ENCODE results near the gene KCNAB1.

The KCNAB1 gene

DNA sequence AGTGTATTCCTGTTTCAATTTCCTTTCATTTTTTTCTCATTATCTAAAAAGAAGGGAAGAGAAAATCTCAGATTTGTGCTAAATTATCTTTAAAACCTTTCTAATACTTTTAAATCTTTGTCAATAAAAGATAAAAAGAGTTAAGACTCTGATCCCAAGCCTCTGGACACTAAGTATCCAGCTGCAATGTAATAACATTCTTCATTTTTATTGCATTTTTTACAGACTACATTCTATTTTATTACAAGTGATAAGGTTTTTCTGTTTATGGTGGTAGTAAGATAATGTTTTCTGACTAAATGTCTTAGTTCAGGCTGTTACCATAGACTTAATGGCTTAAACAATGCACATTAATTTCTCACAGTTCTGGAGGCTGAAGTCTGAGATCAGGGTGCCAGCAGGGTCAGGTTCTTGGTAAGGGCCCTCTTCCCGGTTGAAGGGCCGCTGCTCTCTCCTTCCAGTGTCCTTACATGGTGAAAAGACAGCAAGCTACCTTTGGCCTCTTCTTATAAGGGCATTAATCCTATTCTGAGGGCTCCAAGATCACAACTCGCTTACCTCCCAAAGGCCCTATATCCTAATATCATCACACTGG is 19.7 kb downstream of the KCNAB1 start:
- no peak for DNase-seq

DNA sequence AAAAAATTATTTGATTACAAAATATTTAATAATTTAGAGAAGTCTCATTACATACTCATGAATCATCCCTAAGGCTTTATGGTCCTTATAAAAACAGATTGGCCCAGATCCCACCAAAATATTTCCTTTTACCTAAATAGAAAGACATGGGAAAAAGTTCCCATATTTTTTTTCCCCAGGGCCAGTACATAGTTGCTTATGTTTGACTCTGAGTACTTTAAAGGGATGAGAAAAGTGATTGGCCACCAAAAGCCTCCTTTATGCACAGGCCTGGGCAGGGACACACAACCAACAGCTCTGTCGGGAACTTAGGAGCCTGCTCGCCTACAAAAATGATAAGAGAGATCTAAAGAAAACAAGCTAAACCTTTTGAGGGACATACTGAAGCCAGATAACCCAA is 22.3 kb downstream of the KCNAB1 start:
- DNase-seq, result no peak

DNA sequence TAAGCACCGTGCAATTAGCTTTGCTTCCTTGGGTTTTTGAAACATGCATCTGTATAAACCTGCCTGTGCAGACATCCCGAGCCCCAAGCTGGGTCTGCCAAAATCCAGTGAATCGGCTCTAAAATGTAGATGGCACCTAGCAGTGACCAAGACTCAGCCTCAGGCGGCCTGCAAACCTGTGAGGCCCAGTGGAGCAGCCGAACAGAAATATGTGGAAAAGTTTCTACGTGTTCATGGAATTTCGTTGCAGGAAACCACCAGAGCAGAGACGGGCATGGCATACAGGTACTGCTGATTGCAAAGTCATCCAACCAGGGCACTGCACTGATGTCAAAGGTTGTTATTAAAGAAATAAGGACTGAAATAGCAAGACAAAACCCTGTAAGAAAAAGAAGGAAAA is 22.8 kb downstream of the KCNAB1 start:
- DNase-seq, result no peak

DNA sequence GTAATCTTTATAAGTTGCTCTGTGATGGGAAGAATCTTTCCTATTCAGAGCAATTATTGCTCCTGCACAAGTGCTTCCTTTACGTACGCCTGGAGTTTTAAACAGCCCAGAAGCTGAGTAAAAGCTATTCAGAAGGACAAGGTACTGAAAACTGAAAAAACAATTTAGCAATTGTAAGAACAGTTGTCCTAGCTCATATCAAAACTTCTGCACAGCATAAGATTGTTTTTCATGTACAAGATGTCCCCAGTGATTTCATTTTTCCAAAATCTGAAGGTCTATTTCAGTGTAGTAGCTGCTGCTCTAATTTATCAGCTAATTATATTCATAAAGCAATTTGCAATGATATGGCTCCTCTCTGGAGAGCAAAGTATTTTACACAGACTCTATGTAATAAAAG is 23.7 kb downstream of the KCNAB1 start:
- DNase-seq, result no peak

DNA sequence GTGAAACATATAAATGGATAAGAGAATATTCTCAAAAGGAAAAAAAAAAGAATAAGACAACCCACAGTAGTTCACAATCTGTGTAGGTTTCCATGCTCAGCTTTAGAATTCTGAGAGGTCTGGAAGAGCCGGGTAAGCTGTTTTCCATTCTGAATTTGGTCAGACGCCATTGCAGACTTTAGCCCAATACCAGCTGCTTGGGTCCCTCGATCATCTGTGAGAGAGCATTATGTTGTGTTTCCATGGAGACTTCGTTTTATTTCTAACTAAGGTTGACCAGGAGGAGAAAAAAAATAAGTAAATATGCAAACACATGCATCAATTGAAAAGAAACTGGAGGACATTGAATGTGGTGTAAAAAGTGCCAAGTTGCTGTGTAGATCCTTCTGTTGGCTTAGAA is 25.5 kb downstream of the KCNAB1 start:
- DNase-seq, result no peak

DNA sequence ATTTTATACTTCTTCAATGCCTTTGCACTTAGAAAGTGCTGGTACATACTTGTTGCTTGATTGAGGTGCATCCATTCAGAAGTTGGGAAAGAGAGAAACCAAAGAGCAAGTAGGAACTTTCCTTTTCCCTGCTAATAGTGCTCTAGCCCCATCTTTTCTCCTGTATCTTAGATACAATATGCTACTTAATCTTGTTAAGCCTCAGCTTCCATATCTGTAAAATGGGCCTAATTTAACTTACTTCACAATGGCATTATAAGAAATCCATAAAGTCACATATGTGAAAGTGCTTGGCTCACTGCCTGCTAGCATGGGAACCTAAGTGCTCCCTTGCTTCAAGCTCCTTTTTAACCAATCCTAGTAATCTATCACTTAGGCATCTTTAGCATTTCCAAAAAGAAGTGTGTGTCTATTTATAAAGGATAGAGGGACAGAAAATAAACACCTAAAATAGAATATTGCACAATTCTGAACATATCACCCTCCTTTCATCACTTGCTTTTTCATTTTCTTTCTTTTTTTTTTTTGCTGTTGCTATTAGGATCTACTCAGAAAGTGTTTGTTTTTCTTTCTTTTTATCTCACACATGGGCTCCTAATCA is 28.1 kb downstream of the KCNAB1 start:
- DNase-seq, result no peak

DNA sequence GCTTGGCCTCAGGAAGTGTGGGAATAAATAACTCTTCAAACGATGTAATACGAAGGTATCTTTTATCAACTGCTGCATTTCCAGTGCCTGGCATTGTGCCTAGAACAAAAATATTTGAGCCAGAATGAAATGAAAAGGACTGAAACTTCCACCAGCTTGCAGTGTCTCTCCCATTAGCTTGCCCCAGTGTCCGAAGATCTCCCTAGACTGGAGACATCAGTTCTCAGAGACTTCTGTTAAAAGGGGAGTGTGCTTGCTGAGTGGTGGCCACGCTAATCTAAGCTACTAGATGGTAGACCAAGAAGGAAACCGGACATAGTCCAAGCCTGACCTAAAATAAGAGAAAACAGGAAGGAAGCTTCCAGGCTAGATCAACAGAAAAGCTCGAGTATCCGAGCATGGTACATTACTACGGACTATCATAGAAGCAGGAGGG is 28.6 kb downstream of the KCNAB1 start:
- no peak for DNase-seq

DNA sequence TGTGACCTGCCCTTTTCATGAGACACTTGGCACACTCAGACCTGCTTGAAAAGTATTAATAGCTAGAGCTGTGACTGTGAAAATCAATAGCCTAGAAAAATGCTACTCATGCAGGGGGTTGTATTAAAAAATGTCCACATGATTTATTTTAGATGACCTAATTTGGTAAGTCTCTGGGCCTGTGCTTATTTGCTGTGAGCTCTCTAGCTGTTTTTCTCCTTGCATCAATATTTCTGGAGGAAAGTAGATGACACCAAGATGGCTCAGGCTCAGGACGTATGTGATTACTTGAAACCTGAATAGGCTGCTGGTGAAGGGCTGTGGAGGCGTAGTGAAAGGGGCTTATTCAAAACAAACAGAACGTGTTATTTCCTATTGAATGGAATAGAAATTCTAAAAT is 29.5 kb downstream of the KCNAB1 start:
- no peak for DNase-seq

DNA sequence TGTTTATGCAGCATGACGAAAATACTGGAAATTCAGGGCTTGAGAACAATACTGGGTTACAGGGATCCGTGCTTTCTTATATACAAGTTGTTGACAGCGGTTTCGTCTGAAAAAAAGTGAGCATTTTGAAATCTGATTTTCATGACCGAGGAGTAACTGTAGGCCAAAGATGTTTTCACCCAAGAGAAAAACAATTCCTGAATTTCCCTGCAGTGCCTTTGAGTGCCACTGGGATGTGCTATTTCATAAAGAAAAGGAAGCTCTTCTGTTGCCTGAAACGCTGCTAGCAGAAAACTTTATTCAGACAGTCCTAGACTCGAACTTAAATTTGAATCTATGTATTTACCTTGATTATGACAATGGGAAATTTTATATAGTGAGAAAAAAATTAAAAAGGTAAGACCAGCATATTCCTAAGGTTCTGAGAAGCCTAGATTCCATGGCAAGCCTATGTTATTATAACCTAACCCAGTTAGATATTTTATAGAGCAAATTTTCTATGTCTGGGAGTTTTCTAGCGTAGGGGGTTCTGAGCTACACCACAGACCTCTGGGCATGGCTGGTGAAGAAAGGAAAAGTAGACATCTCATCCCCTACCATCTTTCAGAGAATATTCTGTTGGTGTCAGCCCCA is 30.2 kb downstream of the KCNAB1 start:
- no peak for DNase-seq

DNA sequence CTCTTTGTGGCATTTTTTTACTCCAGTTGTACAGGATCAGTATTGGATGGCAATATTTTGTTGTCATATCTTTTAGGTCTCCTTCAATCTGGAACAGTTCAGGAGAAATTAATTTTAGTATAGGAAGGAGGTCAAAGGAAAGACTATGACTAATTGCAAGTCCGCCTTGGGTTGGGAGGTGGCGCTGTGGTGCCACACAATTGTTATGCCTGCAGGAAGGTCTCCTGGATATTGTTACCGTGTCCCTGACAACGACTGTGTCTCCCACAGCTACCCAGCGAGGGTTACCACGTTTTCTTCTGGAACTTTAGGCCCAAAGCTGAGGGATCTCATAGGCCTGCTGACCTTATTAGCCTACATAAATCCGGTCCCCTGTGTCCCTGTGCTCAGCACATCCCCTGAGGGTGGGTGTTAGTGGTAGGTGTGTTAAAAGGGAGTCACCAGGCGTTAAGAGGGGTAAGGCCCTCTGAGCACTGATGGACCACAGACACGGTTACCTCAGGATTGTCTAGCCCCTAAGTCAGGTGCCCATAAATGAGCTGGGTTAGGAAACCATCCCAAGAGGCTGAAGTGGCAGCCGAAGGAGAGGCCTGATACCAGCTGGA is 31.5 kb downstream of the KCNAB1 start:
- DNase-seq, result peak; percentile 37

DNA sequence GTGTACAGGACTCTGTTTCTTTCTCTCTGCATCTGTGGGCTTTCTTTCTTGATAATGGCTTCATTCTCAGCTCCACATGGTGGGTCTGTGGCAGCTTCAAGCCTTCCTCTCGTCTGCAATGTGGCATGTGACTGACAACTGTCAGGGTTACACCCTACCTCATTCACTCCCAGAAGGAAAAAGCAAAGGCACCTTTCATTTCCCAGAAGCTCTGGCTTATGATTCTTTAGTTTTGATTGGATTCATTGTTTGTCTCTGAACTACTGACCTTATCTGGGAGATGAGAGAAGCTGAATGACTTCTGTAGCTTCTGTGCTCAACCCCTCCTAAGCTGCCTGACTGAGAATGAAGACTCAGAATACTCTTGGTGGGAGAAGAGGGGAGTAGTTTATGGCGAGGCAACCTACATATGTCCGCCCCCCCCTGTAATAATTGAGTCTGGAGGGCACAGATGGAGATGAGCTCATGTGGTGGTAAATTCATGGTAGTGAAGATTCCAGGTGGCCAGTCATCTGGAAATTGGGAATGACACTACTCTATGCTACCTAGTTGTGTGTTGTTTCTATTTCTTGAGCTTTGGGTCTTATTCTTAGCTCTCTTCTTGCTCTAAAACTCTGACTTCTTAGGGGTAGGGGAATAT is 38.4 kb downstream of the KCNAB1 start:
- DNase-seq, result no peak

DNA sequence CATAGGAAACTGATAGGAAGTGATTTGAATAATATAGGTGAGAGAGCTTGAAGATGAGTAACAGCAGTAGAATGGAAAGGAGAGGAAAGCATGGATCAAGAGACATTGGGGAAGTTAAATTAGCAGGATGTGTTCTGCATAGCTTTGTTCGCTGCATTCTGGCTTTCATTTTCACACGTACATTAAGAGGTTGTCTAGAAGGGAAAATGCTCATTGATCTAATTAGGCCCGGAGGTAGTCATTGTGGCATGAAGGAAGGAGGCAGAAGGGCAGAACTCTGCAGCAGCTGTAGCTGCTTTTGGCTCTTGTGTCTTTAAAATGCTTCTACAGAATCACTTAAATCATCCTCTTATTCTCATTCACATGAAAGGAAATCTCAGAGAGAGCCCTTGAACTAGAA is 40.3 kb downstream of the KCNAB1 start:
- no peak for DNase-seq

DNA sequence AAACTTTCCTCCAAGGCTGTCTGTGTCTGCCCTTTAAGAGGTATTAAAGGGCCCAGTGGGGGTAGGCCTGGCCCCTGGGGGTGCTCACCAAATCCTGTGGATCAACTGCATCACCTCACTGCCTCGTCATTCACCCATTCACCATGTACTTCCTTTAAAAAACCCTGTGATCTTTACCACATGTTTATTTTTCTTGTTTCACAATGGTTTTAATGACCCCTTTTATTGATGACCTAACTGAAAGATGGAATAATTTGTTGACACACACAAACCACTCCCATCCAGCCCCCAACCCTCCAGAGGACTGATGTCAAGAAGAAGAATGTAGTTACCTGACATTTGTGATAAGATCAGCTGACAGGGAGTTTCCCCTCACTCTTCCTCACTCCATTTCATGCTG is 40.8 kb downstream of the KCNAB1 start:
- no peak for DNase-seq

DNA sequence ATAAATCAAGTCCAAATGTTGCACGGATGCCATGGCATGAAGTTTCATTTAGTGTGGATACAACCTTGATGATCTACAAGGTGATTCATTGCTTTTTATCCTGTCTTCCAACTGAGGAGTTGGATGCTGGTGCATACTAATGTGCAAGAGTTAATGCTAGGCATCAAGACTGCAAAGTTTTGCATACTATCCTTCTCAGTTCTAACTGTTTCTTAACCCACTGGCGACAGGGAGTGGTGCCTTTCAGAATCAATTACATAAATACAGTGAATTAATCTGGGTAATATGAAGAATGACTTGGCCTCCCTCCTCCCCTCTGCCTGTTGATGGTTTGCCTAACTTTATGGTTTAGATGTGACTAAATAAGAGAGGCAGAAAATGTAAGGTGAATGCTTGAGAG is 43.5 kb downstream of the KCNAB1 start:
- no peak for DNase-seq

DNA sequence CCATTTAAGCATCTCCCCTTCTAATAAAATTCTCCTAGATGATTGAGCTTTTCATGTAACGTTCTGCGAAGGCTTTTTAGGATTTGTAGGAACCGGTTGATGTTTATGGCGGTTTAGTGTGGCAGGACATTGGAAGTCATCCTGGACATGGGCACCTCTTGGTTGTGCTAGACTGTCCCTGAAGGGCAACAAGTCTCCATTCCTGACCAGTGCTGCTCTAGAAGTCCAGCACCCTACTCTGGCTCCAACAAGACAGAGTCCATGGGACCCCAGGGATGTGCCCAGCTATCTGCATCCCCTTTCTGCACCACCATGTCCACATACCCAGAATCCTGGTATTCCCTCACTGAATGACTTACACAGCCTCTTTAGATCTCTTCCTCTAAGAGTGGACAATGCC is 46.4 kb downstream of the KCNAB1 start:
- DNase-seq, result no peak

DNA sequence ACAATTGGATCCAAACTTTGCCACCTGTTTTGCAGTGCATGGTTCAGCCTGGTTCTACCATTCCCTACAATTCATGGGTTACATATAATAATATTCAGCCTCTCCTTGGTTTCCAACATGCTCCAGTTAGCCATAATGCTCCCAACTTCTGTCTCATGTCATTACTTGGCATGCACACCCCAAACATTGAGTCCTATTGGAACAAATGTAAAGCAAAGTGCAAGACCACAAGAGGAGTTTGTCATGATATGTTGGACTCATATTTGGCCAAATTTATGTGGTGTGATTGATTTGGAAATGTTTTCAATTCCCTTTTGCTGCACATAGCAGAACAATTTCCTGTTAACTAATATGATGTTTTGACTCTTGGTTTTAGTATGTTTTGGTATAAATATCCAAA is 50.2 kb downstream of the KCNAB1 start:
- no peak for DNase-seq

DNA sequence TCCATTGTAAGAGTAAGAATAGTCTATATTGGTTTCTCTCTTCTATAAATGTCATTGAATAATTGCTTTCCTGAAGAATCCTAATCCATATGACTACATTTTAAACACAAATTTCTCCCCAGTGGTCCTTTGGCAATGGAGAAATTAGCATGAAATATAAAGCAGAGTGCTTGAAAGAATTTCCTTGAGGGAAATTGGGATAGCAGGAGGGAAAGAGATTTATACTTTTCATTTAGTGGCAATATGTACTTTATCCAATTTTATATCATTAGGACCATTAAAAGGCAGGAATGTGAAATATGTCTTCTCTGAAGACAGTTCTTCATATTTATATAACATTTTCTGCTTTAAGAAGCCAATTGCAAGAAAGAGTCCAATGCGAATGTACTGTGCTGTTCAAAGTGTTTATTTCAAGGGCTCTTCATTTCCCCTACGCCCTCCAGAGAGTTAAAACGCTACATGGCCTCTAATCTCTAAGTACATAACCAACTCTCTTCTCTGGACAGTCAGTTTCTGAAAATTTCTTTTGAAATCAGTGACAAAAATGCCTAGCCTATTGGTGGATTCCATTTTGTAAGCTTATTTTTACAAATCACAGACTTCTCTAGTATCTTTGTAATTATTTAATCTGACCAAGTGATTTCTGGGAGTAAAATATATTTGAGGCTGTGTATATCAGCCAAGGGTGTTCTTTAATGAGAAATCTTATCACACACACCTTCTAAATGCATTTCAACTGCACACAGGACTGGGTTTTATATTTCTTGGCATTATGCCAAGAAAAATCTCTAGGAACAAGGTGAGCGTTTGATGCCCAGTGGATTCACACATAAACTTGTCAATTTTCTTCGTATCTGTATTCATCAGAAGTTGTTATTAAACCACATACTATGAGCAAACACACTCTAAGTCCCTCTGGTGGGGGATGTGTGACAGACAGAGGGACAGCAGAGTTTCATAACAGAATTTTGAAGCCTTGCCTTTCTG is 51.2 kb downstream of the KCNAB1 start:
- no peak for DNase-seq

DNA sequence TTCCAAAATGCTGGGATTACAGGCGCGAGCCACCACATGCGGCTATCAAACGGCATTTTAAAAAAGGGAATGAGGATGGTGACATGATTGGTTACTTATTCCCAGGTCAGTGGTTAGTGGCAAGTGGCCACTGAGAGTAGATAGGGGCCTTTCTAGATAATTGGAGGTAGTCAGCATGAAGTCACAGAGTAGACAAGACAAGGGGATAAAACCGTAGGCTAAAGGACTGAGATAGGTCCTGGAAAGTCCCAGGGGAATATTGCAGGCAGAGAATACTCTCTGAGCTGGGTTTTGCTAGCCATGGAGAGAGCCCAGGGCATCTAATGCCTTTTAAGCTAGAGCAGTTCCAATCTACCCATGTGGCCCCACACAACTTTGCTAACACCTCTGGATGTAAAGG is 52.2 kb downstream of the KCNAB1 start:
- no peak for DNase-seq

DNA sequence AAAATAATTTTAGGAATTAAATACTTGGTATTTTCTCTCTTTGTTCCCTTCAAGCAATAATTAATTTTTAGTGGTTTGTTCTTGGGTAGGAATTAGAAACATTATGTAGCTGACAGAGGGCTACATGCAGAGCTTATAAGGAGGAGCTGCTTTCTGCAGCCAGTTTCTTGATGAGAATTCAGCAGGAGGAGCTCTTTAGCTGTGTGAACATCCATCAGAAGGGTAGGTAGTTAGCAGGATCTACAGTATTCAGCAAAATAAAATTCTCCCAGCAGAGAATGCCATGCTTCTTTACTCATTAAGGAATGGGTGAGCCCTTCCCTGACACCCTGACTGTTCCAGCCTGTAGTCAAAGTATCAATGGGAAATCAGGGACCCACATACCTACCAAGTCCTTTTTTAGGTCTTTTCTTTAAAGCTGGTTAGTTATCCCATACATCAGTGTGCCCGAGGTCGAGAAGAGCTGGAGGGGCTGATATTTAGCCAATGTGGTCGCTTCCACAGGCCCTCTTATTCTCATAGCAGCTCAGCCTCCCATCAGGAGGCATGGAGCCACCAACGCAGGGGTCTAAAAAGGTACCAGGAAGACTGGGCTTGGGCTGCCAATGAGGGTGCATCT is 54.0 kb downstream of the KCNAB1 start:
- no peak for DNase-seq

DNA sequence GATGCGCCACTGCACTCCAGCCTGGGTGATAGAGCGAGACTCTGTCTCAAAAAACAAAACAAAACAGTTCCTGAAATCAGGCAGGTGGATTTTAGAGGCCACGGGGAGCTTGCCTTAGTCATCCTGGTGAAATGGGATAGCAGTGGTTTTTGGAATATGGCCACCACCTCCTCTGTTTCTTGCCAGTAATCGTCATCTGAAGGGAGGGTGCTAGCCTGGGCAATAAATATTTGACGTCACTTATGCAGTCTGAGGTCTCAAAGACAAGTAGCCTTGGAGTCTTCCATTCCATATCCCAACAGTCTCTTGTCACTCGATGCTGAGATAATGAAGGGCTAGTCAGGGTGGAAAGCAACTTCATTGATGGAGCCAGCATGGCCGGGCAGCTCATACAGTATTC is 55.2 kb downstream of the KCNAB1 start:
- no peak for DNase-seq

DNA sequence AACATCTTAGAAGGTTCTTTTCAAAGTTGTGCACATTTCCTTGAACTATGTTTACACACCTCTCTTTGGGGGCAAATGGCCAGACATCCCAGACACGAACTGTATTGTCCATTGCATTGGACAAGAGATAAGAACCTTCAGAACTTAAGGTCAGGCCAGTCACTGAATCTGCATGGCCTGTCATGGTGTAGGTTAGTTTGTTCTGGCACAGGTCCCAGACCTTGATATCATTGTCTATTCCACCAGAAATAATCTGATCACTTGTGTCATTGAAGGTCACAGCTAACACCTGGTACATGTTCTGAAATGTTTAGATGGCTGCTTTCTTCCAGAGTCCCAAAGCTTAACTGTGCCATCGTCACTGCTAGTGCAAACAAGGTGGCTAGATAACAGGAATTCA is 55.7 kb downstream of the KCNAB1 start:
- DNase-seq, result no peak

DNA sequence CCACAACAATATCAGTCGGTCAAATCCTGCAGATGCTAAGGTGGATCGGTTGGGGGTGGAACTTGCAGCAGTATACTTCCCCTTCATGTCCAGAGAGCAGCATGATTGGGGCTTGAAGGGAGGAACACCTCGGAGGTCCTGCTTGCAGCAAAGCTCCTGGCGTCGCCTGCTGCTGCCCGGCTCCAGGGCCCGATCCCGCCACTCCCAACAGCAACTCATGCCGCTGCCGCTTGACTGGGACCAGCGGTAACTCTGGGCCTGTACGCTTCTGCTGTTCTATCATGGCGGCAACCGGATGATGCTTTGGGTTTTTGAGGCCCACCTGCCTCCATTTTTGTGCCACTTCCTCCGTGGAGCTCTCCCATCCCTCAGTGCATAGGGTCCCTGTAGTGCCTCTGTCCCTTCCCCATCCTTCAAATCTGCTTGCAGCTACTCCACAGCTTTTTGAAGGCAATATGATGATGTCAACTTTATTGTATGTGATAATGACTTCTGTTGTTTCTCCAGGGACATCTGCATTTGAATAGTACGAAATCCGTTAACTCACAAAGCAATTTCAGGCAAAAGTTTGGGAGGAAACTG is 56.3 kb downstream of the KCNAB1 start:
- no peak for DNase-seq

Data from stimulated activated CD4-positive, alpha-beta T cell treated with anti-CD3 and anti-CD28 coated beads, Interleukin-12 subunit alpha, Interleukin-12 subunit beta, amount 100 ng/mL, for 4 hours (primary cell).